A549 treated with RU486 at 1 μM for 4 hours (cell line): Measurements from ENCODE around the gene TMEM120A. TPM values are rescaled to one million over a fixed set of nuclear protein-coding genes. Genes with fewer than 3 reads are reported as not detected.

ENCODE experiments used
- total RNA-seq: library from RNA; stranded (reverse); fragments of 200-300 nt; extraction: Qiagen RNA extraction; gene quantifications from 5 replicates; pipeline ENCODE4 v1.2.3, GENCODE V29; 2022; ENCODE audit warnings: low read depth

TMEM120A gene
- 29.1 to 44.9 TPM (median 41.7 TPM) in 5 replicates for total RNA-seq

GRCh38 chr7:75994388-75995051, at the start of gene TMEM120A:
Gene TMEM120A (minus strand): TSS chr7:75994595. CDS start chr7:75994570, 25 bp downstream.

Other genes starting within 250 kb of the TMEM120A start
- 8.2 to 14.4 TPM (median 9.9 TPM) in 5 replicates for gene CCL26, start 222.4 kb downstream of the TMEM120A start, total RNA-seq
- gene CCL24, start 180.8 kb downstream of the TMEM120A start, total RNA-seq: 0.53 TPM in 1 of 5 replicates, not detected in the others
- 72.5 to 100.0 TPM (median 90.5 TPM) in 5 replicates for gene RHBDD2, start 115.6 kb downstream of the TMEM120A start, total RNA-seq
- 131 to 193 TPM (median 173 TPM) in 5 replicates for gene POR, start 79.4 kb downstream of the TMEM120A start, total RNA-seq
- 38.5 to 42.8 TPM (median 40.9 TPM) in 5 replicates for gene STYXL1, start 53.4 kb upstream of the TMEM120A start, total RNA-seq
- 322 to 442 TPM (median 396 TPM) in 5 replicates for gene MDH2, start 53.5 kb upstream of the TMEM120A start, total RNA-seq
- gene SRRM3, start 207.3 kb upstream of the TMEM120A start, total RNA-seq: 5.7 to 8.9 TPM (median 6.9 TPM) in 5 replicates